Adipocyte (in vitro differentiated cells): ENCODE results near the gene MCFD2.

Experiments used
- DNase-seq: peaks from one replicate; pipeline ENCODE4 v3.0.0-alpha.2; 2015; ENCODE audit warnings: low read depth
- H3K27me3 ChIP-seq: replicated peaks from 2 replicates; pipeline ENCODE4 v1.7.0; 2013; ENCODE audit warnings: mild to moderate bottlenecking, low read length, moderate library complexity; ENCODE audit not compliant: control insufficient read depth, insufficient read depth
- H3K36me3 ChIP-seq: 2 replicates; pipeline ENCODE4 v1.7.0; 2013; ENCODE audit warnings: low read length, mild to moderate bottlenecking, moderate library complexity; ENCODE audit not compliant: control insufficient read depth, insufficient read depth, severe bottlenecking
- H3K4me1 ChIP-seq: 2 replicates; pipeline ENCODE4 v1.7.0; 2013; ENCODE audit warnings: mild to moderate bottlenecking, low read length, moderate library complexity; ENCODE audit not compliant: control insufficient read depth, insufficient read depth
- H3K4me3 ChIP-seq: 2 replicates; pipeline ENCODE4 v1.7.0; 2013; ENCODE audit warnings: mild to moderate bottlenecking, low read length, moderate library complexity
- H3K9ac ChIP-seq: 2 replicates; pipeline ENCODE4 v1.7.0; 2013; ENCODE audit warnings: mild to moderate bottlenecking, low read length, moderate library complexity
- H3K9me3 ChIP-seq: 2 replicates; pipeline ENCODE4 v1.7.0; 2013; ENCODE audit warnings: mild to moderate bottlenecking, low read length, moderate library complexity; ENCODE audit not compliant: control insufficient read depth

The MCFD2 gene

GRCh38 chr2:46854260-46854659 is 61.3 kb downstream of the MCFD2 start:
- DNase-seq: no peak
- Histone ChIP-seq H3K4me1 (peaks cover 72% of the 10 kb centered on the region), H3K27me3 (no peaks in the 10 kb centered on the region), H3K9ac (peak overlapping the region; percentile 82), H3K9me3 (no peaks in the 10 kb centered on the region), H3K36me3 (no peaks in the 10 kb centered on the region), H3K4me3 (no peak overlapping the region)

DNA sequence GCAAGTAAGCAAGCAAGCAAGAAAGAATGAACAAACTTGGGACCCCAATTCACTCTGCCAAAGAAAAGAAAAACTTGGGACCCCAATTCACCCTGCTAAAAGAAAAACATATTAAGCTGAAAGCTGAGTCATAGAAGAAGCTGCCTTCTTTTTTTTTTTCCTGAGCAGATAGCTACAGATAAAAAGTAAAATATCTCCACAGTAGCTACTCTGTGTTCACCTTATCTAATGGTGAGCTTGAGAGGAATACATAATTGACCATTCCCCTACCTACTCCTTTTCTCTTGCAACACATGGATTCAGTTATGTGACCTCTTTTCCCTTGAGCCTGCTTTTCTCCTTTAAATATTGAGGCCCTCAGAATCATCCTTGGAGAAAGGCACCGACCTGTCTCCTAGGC is 63.0 kb downstream of the MCFD2 start:
- Histone ChIP-seq H3K36me3 (no peaks in the 10 kb centered on the region), H3K4me1 (peaks cover 72% of the 10 kb centered on the region), H3K4me3 (no peak overlapping the region), H3K9me3 (no peaks in the 10 kb centered on the region), H3K9ac (peak overlapping the region; percentile 55), H3K27me3 (no peaks in the 10 kb centered on the region)
- DNase-seq: no peak

GRCh38 chr2:46852124-46852523 is 63.5 kb downstream of the MCFD2 start:
- no peaks in the 10 kb centered on the region for H3K9me3 ChIP-seq

More at GRCh38 chr2:46852124-46852523, 63.5 kb downstream of the MCFD2 start:
- H3K4me1 ChIP-seq: peaks cover 75% of the 10 kb centered on the region
- DNase-seq: no peak
- H3K36me3 ChIP-seq: no peaks in the 10 kb centered on the region
- H3K4me3 ChIP-seq: no peak overlapping the region
- no peaks in the 10 kb centered on the region for H3K27me3 ChIP-seq
- H3K9ac ChIP-seq: peak overlapping the region; percentile 55
